Subcutaneous adipose tissue (tissue), 4 donors: ENCODE measurements around the gene SIGLEC1. TPM values are rescaled to one million over a fixed set of nuclear protein-coding genes. Genes with fewer than 3 reads are reported as not detected.

Experiments used
- CTCF ChIP-seq: fragments of 450-650 bp; IDR thresholded peaks from one replicate; pipeline ENCODE4 v1.5.1; 2016; ENCODE audit warnings: low read depth, mild to moderate bottlenecking, control low read depth, antibody characterized with exemption, moderate library complexity
- total RNA-seq, 4 donors: library from RNA; depleted of rRNA; stranded (reverse); fragments of >200 nt; gene quantifications; one replicate each; pipeline ENCODE4 v1.1.0, GENCODE V29; 2016

Gene SIGLEC1
- total RNA-seq, 4 donors from 2014 or later, result 33.2 to 47.8 (median 37.5) TPM

DNA sequence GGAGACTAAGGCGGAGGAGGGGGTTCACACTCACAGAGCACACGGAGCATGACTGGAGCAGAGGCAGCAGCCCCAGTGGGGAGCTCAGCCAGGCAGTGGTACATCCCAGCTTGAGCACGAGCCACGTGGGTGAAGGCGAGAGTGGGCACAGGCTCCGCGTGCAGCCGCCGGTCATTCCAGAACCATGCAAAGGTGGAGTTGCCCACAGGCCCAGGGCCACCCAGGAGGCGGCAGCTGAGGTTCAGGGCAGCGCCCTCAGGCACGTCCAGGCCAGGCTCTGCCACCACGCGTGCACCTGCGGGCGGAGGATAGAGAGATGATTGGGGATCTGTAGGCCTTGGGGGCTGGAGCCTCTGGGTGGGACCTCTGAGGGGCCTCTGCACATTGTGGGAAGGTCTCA is 21.1 kb downstream of the SIGLEC1 start:
- no peak for TF ChIP-seq CTCF

- no peak for TF ChIP-seq CTCF
Measured at GRCh38 chr20:3690413-3690812, 22.0 kb downstream of the SIGLEC1 start.

DNA sequence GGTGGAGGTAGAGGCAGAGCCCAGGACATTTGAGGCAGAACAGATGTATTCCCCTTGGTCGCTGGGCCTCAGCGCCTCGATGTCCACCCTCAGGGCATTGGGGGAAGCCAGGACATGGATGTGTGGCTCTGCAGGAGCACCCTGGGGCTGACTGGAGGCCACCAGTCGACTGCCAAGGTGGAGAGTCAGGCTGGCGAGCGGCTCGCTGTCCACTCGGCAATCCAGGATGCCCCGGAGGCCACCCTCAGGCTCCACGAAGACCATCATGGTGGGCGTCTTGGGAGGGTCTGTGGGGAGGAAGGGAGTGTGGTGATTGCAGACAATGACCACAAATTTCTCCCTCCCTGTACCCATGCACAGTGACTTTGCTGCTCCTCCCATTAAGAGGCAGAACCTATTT is 22.4 kb downstream of the SIGLEC1 start:
- TF ChIP-seq CTCF, result no peak

- TF ChIP-seq CTCF, result no peak
Measured at GRCh38 chr20:3687655-3688054, 24.7 kb downstream of the SIGLEC1 start.

- no peak for TF ChIP-seq CTCF
Measured at GRCh38 chr20:3686867-3687321, 25.5 kb downstream of the SIGLEC1 start.

- no peak for TF ChIP-seq CTCF
Measured at GRCh38 chr20:3686421-3686820, 26.0 kb downstream of the SIGLEC1 start.

DNA sequence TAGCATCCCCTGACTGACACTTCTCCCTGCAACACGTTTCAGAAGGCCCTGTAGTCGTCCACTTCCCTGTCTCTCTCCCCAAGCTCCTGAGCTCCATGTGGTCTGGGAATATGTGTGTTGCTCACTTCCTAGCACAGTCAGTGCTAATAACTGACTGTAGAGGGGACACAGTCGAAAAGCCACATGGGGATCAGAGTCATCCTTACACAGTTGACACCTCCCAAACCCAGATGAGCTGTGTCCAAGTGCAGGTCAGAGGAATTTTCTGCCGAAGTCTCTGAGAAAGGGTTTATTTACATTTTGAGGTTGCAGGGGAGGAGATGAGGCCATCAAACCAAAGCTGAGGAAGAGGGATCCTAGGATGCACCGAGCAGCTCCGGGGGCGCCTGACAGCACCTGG is 27.1 kb downstream of the SIGLEC1 start:
- TF ChIP-seq CTCF, result no peak
